ENCODE results near the gene CGB8.
"Not testable (repeated sequence)": the region's sequence is repeated elsewhere in the genome, so short reads cannot be mapped to it uniquely, and the experiment has no call there.

DNA sequence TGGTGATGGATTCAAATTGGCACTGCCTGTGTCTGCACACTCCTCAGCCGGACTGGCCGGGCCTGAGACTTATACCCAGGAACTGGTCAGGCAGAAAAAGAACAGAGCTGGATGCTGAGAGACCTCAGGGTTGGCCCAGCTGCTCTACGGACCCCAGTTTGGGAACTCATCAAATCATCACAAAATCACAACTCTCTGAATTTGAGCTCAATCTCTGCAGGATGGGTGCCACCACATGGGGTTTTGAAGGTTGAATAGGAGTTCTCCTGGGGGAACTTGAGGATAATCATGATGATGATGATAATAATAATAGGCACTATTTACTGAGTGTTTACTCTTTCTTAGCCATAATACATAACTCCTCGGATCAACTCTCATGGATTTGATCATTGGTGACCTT lies 6.2 kb downstream of the CGB8 start:
- TF ChIP-seq, protein P1, sequence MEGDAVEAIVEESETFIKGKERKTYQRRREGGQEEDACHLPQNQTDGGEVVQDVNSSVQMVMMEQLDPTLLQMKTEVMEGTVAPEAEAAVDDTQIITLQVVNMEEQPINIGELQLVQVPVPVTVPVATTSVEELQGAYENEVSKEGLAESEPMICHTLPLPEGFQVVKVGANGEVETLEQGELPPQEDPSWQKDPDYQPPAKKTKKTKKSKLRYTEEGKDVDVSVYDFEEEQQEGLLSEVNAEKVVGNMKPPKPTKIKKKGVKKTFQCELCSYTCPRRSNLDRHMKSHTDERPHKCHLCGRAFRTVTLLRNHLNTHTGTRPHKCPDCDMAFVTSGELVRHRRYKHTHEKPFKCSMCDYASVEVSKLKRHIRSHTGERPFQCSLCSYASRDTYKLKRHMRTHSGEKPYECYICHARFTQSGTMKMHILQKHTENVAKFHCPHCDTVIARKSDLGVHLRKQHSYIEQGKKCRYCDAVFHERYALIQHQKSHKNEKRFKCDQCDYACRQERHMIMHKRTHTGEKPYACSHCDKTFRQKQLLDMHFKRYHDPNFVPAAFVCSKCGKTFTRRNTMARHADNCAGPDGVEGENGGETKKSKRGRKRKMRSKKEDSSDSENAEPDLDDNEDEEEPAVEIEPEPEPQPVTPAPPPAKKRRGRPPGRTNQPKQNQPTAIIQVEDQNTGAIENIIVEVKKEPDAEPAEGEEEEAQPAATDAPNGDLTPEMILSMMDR (conservative IDR thresholded peaks at IDR 0.05; ENCODE audit: low read depth in 2 of 2): not testable (repeated sequence)
- TF ChIP-seq, protein P2, sequence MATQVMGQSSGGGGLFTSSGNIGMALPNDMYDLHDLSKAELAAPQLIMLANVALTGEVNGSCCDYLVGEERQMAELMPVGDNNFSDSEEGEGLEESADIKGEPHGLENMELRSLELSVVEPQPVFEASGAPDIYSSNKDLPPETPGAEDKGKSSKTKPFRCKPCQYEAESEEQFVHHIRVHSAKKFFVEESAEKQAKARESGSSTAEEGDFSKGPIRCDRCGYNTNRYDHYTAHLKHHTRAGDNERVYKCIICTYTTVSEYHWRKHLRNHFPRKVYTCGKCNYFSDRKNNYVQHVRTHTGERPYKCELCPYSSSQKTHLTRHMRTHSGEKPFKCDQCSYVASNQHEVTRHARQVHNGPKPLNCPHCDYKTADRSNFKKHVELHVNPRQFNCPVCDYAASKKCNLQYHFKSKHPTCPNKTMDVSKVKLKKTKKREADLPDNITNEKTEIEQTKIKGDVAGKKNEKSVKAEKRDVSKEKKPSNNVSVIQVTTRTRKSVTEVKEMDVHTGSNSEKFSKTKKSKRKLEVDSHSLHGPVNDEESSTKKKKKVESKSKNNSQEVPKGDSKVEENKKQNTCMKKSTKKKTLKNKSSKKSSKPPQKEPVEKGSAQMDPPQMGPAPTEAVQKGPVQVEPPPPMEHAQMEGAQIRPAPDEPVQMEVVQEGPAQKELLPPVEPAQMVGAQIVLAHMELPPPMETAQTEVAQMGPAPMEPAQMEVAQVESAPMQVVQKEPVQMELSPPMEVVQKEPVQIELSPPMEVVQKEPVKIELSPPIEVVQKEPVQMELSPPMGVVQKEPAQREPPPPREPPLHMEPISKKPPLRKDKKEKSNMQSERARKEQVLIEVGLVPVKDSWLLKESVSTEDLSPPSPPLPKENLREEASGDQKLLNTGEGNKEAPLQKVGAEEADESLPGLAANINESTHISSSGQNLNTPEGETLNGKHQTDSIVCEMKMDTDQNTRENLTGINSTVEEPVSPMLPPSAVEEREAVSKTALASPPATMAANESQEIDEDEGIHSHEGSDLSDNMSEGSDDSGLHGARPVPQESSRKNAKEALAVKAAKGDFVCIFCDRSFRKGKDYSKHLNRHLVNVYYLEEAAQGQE (IDR thresholded peaks at IDR 0.05; ENCODE audit: unreplicated experiment): not testable (repeated sequence)
- TF ChIP-seq POLR2AphosphoS5 (IDR thresholded peaks at IDR 0.05; ENCODE audit: low read depth); ZNF331 (CRISPR knock-in tag; IDR thresholded peaks at IDR 0.05; ENCODE audit: low read depth): not testable (repeated sequence)
